Measurements from ENCODE around the gene ATRIP.

The ATRIP gene

GRCh38 chr3:48402907-48403306 is 43.6 kb upstream of the ATRIP start:
- Histone ChIP-seq H4K91ac (ENCODE audit: low read length) (no peak overlapping the region), H2BK15ac (ENCODE audit: low read depth, poor library complexity, severe bottlenecking) (no peak overlapping the region), H3K4me2 (ENCODE audit: low read length, poor library complexity, severe bottlenecking) (no peak overlapping the region), H2AFZ (ENCODE audit: low read depth, low read length) (no peak overlapping the region), H3K18ac (ENCODE audit: low read depth in 1 of 2, low read length in 2 of 2) (no peak overlapping the region), H2BK5ac (ENCODE audit: low read depth, low read length, poor library complexity, severe bottlenecking) (no peak overlapping the region), H2BK120ac (ENCODE audit: low read depth, low read length) (no peak overlapping the region), H3K27me3 (ENCODE audit: control insufficient read depth in 1 of 2, insufficient read depth in 1 of 2, low read length in 2 of 2) (peaks cover 13 to 14% of the 10 kb centered on the region in 2 experiments), H3K36me3 (ENCODE audit: control insufficient read depth in 1 of 2, insufficient read depth in 2 of 2, low read depth in 1 of 2, low read length in 2 of 2) (peaks cover 41 to 53% of the 10 kb centered on the region in 2 experiments), H3K9ac (ENCODE audit: low read length) (no peak overlapping the region), H4K8ac (ENCODE audit: low read length) (no peak overlapping the region), H3K4me1 (ENCODE audit: control insufficient read depth, insufficient read depth, low read depth, low read length) (peaks cover 8% of the 10 kb centered on the region), H3K23ac (ENCODE audit: low read length in 2 of 2) (no peak overlapping the region), H2AK5ac (ENCODE audit: low read length, severe bottlenecking) (no peak overlapping the region), H3K79me1 (replicated peaks; ENCODE audit: low read length, poor library complexity, severe bottlenecking) (no peaks in the 10 kb centered on the region), H2BK12ac (ENCODE audit: low read length in 2 of 2) (no peak overlapping the region), H3K4me3 (ENCODE audit: insufficient read depth in 1 of 2, low read depth in 1 of 2, low read length in 2 of 2) (no peak overlapping the region), H3K4ac (ENCODE audit: low read depth in 1 of 2, low read length in 2 of 2) (no peak overlapping the region), H3K9me3 (ENCODE audit: control insufficient read depth, low read length) (no peaks in the 10 kb centered on the region), H3K27ac (ENCODE audit: low read length, poor library complexity, severe bottlenecking) (no peak overlapping the region), H3K14ac (ENCODE audit: low read length in 2 of 2) (no peak overlapping the region)
- no peak for DNase-seq
- WGBS, result 77% methylated on average over 3 of the region's 3 CpGs

- Histone ChIP-seq H4K91ac (ENCODE audit: low read length) (no peak overlapping the region), H3K9ac (ENCODE audit: low read length) (no peak overlapping the region), H3K4me2 (ENCODE audit: low read length, poor library complexity, severe bottlenecking) (no peak overlapping the region), H4K8ac (ENCODE audit: low read length) (no peak overlapping the region), H3K4me3 (ENCODE audit: insufficient read depth in 1 of 2, low read depth in 1 of 2, low read length in 2 of 2) (no peak overlapping the region), H2BK120ac (ENCODE audit: low read depth, low read length) (no peak overlapping the region), H3K4me1 (ENCODE audit: control insufficient read depth, insufficient read depth, low read depth, low read length) (peaks cover 8% of the 10 kb centered on the region), H3K9me3 (ENCODE audit: control insufficient read depth, low read length) (no peaks in the 10 kb centered on the region), H3K27me3 (ENCODE audit: control insufficient read depth in 1 of 2, insufficient read depth in 1 of 2, low read length in 2 of 2) (peaks cover 4 to 6% of the 10 kb centered on the region in 2 experiments), H2BK5ac (ENCODE audit: low read depth, low read length, poor library complexity, severe bottlenecking) (no peak overlapping the region), H2AFZ (ENCODE audit: low read depth, low read length) (no peak overlapping the region), H3K14ac (ENCODE audit: low read length in 2 of 2) (no peak overlapping the region), H2AK5ac (ENCODE audit: low read length, severe bottlenecking) (no peak overlapping the region), H3K79me1 (replicated peaks; ENCODE audit: low read length, poor library complexity, severe bottlenecking) (no peaks in the 10 kb centered on the region), H2BK12ac (ENCODE audit: low read length in 2 of 2) (no peak overlapping the region), H2BK15ac (ENCODE audit: low read depth, poor library complexity, severe bottlenecking) (no peak overlapping the region), H3K4ac (ENCODE audit: low read depth in 1 of 2, low read length in 2 of 2) (no peak overlapping the region), H3K18ac (ENCODE audit: low read depth in 1 of 2, low read length in 2 of 2) (no peak overlapping the region), H3K23ac (ENCODE audit: low read length in 2 of 2) (no peak overlapping the region), H3K36me3 (ENCODE audit: control insufficient read depth in 1 of 2, insufficient read depth in 2 of 2, low read depth in 1 of 2, low read length in 2 of 2) (peaks cover 47 to 62% of the 10 kb centered on the region in 2 experiments), H3K27ac (ENCODE audit: low read length, poor library complexity, severe bottlenecking) (no peak overlapping the region)
- no peak for DNase-seq
- 93% methylated on average over 13 of the region's 15 CpGs for WGBS
Measured at GRCh38 chr3:48403533-48404439, 42.8 kb upstream of the ATRIP start.

DNA sequence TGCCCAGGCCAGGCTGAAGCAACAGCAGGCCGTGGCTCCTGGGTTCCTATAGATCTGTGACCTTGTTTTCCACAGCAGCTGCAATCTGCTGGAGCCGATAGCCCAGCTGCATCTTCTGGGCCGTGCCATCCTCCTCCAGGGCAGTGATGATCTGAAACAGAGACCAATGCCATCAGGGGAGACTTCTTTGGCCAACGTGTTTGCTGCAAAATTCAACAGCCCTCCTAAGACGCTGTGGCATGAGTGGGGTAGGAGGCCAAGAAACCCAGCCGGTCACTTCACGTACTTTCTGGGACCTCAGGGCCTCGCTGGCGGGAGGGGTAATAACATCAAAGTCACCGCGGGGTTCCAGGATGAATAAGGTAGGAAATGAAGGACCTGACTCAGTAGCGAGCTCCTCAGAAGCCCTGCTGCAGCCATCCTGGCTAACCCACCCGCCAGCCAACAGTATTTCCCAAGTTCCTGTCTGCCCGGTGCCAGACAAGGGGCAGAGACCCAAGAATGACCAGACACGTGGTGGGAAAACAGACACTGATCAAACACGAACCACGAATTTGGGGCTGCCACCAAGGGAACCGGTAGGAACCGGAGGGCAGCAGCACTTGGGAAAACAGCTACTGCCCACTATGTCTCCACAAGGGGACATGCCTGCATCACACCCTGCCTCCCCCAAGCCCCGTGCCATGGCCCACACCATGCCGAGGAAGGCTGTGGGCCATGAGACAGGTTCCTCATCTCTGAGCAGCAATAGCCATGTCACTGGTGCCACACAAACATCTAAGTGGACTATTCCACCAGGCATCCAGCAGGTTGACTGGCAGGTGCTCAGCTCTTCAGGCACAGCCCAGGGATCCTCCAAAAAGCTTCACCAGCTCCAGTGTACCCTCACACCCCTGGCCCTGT is 41.8 kb upstream of the ATRIP start:
- no peaks in the 10 kb centered on the region for H3K79me1 ChIP-seq (replicated peaks; ENCODE audit: low read length, poor library complexity, severe bottlenecking)
- H2AFZ ChIP-seq (ENCODE audit: low read depth, low read length), result no peak overlapping the region
- 92% methylated on average over 21 of the region's 21 CpGs for WGBS
- no peak overlapping the region for H4K91ac ChIP-seq (ENCODE audit: low read length)
- H2BK12ac ChIP-seq (ENCODE audit: low read length in 2 of 2), result no peak overlapping the region
- no peak overlapping the region for H3K4me3 ChIP-seq (ENCODE audit: insufficient read depth in 1 of 2, low read depth in 1 of 2, low read length in 2 of 2)
- no peak overlapping the region for H4K8ac ChIP-seq (ENCODE audit: low read length)
- H3K9me3 ChIP-seq (ENCODE audit: control insufficient read depth, low read length), result no peaks in the 10 kb centered on the region
- no peak overlapping the region for H3K4me2 ChIP-seq (ENCODE audit: low read length, poor library complexity, severe bottlenecking)
- H2BK15ac ChIP-seq (ENCODE audit: low read depth, poor library complexity, severe bottlenecking), result no peak overlapping the region
- no peak overlapping the region for H3K4ac ChIP-seq (ENCODE audit: low read depth in 1 of 2, low read length in 2 of 2)
- H3K9ac ChIP-seq (ENCODE audit: low read length), result no peak overlapping the region
- no peak overlapping the region for H2AK5ac ChIP-seq (ENCODE audit: low read length, severe bottlenecking)
- peak overlapping the region in 1 of 2 experiments; percentile 23 for H3K23ac ChIP-seq (ENCODE audit: low read length in 2 of 2)
- H3K4me1 ChIP-seq (ENCODE audit: control insufficient read depth, insufficient read depth, low read depth, low read length), result peaks cover 6% of the 10 kb centered on the region
- H3K18ac ChIP-seq (ENCODE audit: low read depth in 1 of 2, low read length in 2 of 2), result no peak overlapping the region
- H3K14ac ChIP-seq (ENCODE audit: low read length in 2 of 2), result no peak overlapping the region
- no peak overlapping the region for H3K27ac ChIP-seq (ENCODE audit: low read length, poor library complexity, severe bottlenecking)
- no peaks in the 10 kb centered on the region for H3K27me3 ChIP-seq (ENCODE audit: control insufficient read depth in 1 of 2, insufficient read depth in 1 of 2, low read length in 2 of 2)
- peaks cover 55 to 71% of the 10 kb centered on the region in 2 experiments for H3K36me3 ChIP-seq (ENCODE audit: control insufficient read depth in 1 of 2, insufficient read depth in 2 of 2, low read depth in 1 of 2, low read length in 2 of 2)
- H2BK120ac ChIP-seq (ENCODE audit: low read depth, low read length), result no peak overlapping the region
- DNase-seq, result no peak
- no peak overlapping the region for H2BK5ac ChIP-seq (ENCODE audit: low read depth, low read length, poor library complexity, severe bottlenecking)
